ENCODE measurements around the gene ASPM.
"Not testable (repeated sequence)": the region's sequence is repeated elsewhere in the genome, so short reads cannot be mapped to it uniquely, and the experiment has no call there.

Gene ASPM

DNA sequence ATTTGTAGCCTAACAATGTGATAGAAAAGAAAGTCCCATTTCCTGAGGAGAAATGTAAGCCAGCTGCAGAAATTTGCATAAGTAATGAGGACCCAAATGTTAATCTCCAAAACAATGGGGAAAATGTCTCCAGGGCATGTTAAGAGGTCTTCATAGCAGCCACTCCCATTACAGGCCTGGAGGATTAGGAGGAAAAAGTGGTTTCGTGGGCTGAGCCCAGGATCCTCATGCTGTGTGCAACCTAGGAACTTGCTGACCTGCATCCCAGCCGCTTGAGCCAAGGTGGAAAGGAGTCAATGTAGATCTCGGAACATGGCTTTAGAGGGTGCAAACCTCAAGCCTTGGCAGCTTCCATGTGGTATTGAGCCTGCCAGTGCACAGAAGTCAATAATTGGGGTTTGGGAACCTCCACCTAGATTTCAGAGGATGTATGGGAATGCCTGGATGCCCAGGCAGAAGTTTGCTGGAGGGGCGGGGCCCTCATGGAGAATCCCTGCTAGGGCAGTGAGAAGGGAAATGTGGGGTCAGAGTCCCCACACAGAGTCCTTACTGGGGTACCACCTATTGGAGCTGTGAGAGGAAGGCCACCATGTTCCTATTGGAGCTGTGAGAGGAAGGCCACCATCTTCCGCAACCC is 65.2 kb downstream of the ASPM start:
- no peak for DNase-seq (ENCODE audit: low read depth in 2 of 3, low spot score in 1 of 3)

DNA sequence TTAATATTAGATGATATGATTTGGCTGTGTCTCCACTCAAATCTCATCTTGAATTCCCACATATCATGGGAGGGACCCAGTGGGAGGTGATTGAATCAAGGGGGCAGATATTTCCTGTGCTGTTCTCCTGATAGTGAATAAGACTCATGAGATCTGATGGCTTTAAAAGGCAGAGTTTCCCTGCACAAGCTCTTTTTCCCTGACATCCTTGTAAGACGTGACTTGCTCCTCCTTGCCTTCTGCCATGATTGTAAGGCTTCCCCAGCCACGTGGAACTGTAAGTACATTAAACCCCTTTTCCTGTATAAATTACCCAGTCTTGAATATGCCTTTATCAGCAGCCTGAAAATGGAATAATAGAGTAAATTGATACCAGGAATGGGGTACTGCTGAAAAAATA is 66.1 kb downstream of the ASPM start:
- DNase-seq (ENCODE audit: low read depth in 2 of 3, low spot score in 1 of 3): no peak

DNA sequence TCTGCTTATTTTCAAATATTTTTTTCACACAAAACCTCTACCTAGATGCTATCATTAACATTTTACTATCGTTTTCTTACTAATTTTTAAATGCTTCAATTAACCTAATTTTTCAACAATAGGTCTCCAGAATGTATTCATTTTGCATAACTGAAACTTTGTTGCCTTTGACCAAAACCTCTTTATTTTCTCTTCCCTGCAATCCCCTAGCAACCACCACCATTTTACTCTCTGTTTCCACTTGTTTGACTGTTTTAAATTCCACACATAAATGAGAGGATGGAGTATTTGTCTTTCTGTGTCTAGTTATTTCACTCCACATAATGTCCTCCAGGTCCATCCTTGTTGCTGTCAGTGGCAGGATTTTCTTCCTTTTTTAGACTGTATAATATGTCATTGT is 69.9 kb downstream of the ASPM start:
- DNase-seq (ENCODE audit: low read depth in 2 of 3, low spot score in 1 of 3): no peak

DNA sequence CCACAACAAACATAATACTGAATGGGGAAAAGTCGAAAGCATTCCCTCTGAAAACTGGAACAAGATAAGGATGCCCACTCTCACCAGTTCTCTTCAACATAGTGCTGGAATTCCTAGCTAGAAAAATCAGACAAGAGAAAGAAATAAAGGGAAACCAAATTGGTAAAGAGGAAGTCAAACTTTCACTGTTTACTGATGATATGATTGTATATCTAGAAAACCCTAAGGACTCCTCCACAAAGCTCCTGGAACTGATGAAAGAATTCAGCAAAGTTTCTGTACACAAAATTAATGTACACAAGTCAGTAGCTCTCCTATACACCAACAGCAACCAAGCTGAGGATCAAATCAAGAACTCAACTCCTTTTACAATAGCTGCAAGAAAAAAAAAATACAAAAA is 72.5 kb downstream of the ASPM start:
- DNase-seq (ENCODE audit: low read depth in 2 of 3, low spot score in 1 of 3): no peak

DNA sequence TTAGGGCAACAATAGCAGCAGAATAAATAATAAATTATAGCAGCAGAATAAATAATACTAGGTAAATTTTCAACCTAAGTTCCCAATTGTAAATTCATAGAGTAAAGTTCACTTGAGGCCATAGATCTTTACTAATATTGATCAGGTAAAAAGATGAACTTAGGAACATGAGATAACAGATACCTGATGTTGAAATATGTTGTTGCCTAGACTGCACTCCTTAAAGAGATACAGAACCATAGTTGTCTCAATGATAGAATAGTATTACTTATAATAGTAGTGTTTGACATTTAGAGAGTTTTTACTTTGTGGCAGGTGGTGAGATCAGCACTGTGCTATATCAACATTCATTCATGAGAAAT is 79.0 kb downstream of the ASPM start:
- no peak for DNase-seq (ENCODE audit: low read depth in 2 of 3, low spot score in 1 of 3)

DNA sequence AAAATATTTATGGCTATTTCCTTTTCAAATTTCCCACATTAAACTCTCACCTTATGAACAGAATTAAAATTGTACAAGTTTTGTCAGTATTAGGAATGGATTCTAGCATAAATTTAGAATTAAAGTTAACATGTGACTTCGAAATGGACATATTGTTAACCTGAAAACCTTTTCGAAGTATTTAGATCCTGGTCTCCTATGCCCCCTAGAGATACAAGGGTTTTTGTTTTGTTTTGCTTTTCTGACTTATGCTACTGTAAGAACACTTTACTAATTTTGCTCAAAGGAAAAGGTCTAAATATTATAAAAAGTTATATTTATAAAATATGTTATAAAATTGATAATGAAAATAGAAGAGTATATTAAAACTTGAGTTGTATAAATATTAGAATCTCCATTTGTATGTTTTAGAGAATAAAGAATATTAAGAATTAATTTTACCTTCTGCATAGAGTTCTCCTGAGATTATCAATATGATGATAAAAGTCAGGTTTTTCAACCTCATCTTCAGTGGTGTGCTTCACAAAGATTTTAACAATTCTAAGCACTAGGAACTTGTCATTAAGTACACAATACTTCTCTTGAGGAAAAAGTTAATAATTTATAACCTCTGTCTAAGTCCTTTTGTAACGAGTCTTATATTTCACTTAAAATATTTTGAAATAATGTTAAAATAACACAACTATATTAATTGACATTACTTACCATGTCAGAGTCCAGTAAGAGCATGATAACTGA is 79.6 kb downstream of the ASPM start, which contains the start of gene F13B:
Gene F13B (minus strand): TSS at position 542 of the 738 bp plus-strand sequence. CDS start 37 bp downstream, at position 505.
- no peak for DNase-seq (ENCODE audit: low read depth in 2 of 3, low spot score in 1 of 3)

DNA sequence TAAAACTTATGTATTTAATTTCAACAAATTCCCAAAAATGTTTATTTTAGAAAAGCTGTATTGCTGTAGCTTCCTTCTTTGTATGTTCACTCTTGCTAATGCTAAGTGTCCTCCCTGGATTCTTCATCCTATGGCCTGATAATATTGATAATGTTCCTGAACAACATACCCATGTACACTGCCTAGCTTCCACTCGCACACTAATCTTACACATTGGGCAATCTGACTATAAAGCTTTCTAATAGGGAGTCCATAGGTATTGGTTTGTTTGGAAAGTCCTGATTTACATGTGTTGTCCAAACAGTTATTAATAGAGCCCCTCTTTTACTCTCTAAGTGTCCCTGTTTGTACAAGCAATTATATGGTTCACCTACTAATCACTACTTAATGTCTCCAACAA is 80.2 kb downstream of the ASPM start:
- DNase-seq (ENCODE audit: low read depth in 2 of 3, low spot score in 1 of 3): no peak

DNA sequence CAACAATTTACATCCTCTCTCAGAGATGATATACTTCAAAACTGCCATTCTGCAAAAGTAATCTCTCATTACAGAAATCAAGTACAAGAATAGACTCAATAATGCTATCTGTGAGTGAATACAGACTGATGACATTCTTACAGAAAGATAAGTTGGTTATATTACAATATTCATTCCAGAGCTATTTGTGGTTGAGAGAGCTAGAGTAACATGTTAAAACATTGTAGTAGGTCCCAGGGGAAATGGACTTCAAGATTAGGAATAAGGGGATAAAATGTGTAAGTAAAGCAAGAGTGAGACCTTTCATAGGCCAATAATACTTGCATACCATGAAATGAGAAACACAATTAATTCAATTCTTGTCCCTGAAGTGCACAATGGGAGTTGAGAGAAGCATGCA is 80.9 kb downstream of the ASPM start:
- DNase-seq (ENCODE audit: low read depth in 2 of 3, low spot score in 1 of 3): no peak

DNA sequence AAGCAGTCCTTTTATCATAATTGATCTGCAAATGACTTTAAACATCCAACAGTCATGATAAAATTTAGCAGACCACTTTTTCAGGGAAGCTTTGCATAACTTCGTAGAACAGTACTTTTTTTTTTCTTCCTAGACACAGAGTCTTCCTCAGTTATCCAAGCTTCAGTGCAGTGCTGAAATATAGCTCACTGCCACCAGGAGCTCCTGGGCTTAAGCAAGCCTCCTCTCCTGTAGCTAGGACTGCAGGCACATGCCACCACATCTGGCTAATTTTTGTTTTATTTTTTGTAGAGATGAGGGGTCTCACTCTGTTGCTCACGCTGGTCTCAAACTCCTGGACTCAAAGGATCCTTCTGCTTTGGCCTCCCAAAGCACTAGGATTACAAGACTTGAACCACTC is 83.3 kb downstream of the ASPM start:
- DNase-seq (ENCODE audit: low read depth in 2 of 3, low spot score in 1 of 3): no peak

DNA sequence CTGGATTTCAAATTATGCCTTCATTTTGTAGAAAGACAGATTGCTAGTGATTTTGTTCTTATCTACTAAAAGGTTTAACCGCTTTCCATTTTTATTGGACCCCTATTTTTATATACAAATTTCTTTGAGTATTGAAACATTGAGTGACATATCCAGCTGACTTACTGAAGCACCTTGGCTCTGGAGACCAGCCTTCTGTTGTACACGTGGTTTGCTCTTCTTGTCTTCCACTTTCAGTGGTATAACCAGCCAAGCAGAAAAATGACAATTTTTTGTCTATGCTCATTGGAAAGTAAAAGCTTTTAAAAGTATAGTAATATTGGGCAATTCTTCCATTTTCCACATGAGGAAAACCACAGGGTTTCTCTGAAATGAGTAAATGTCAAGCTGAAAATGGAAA is 83.8 kb downstream of the ASPM start:
- no peak for DNase-seq (ENCODE audit: low read depth in 2 of 3, low spot score in 1 of 3)

DNA sequence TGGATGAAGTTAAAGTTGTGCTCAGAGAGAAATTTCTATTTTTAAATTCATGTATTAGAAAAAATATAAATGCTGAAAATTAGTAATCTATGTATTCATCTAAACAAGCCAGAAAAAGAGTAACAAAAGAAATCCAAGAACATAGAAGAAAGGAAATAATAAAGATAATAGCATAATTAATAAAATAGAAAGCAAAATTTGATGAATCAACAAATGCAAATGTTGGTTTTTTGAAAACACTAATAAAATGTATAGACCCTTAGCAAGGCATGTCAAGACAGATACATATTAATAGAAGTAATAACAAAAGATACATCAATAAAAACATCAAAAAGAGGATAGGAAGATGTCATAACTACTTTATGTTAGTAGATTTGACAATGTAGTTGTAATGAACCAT is 97.4 kb downstream of the ASPM start:
- no peak for DNase-seq (ENCODE audit: low read depth in 2 of 3, low spot score in 1 of 3)

DNA sequence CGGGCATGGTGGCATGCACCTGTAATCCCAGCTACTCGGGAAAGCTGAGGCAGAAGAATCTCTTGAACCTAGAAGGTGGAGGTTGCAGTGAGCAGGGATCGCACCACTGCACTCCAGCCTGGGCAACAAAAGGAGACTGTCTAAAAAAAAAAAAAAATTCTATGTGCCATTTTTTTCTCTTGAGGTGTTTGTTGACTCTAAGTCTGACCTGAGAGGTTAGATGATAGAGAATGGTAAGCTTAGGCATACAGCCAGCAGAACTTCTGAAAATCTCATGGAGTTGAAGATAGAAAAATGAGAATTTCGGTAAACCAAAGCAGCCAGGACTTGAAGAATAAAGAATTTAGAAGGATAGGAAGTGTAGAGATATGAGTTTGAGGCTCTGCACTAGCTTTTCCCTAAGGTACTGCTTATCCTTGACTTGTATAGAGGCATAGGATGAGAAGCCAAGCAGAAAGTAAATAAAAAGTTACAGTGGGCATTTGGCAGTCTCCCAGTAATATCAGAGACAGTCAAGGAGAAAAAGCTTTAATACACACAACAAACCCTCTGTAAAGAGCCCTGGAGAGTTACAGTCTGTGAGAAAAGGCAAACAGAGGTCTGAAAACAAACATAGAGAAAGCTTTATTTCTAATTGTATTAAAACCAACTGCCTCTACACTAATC is 103.7 kb downstream of the ASPM start:
- no peak for DNase-seq (ENCODE audit: low read depth in 2 of 3, low spot score in 1 of 3)

DNA sequence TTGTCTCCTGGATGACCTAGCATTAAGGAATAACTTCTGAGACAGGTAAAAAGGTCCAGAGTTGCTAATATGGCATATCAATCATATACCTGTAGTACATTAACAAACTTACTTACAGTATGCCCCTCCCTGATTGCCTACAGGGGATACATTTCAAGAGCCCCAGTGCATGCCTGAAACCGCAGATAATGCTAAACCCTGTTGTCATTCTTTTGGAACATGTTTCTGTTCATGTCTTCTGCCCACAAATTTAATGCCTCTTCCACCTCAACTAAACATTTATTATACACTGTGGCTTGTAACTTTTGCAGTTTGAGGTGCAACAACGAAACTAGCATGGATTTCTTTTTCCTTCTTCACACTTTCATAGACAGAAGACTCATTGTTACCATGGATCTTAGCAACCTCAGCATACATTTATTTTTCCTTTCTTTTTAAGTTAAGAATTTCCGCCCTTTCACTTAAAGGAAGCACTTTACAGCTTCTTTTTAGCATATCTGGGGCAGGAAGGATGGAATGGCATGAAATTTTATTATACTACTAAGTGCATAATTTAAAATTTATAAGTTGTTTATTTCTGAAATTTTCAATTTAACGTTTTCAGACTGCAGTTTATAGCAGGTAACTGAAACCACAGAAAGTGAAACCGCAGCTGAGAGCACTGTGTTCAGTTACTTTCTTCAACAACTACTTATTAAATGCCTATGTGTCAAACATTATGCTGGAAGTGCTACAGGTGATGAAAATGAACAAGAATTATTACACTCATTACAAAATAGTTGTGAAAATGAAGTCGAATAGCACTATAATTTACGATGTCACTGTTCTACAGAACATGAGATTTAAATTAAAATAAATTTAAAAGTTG is 104.7 kb downstream of the ASPM start:
- no peak for DNase-seq (ENCODE audit: low read depth in 2 of 3, low spot score in 1 of 3)

DNA sequence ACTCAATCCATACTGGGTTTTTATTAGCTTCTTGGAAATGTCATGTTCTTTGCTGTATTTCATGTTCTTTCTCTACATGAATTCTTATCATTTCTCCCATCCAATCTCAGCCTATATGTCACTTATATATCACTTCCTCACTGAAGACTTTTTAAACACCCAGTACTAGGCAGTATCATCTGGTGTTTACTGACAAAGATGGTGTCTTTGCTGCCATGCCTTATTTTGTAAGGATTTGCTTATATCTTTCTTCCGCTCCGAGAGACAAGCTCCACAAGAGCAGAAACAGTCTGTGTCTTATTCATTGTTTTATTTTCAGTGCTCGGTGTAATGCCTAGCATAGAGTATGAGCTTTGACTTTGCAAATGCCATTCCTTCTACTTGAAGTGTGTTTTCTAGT is 109.6 kb downstream of the ASPM start:
- no peak for DNase-seq (ENCODE audit: low read depth in 2 of 3, low spot score in 1 of 3)

DNA sequence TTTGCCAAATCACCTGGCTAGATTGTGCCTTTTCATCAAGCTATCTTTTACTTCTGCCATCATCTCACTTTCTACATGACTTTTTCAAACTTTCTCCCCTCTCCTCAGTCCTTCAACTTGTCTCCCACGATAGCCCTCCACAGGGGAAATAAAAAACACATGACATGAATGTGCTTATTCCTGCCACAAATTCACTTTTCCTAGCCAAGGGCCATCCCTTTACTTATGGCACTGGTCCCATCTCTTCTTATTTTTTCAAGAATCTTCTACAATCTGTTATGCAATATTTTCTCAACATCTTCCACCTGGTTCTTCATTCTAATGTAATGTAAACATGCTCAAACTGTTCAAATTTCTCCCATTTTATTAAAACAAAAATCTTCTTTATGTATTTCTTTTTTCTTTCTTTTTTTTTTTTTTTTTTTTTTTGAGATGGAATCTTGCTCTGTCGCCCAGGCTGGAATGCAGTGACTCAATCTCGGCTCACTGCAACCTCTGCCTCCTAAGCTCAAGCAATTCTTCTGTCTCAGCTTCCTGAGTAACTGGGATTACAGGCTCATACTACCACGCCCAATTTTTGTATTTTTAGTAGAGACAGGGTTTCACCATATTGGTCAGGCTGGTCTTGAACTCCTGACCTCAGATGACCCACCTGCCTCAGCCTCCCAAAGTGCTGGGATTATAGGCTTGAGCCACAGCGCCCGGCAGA is 111.7 kb downstream of the ASPM start:
- not testable (repeated sequence) for DNase-seq (ENCODE audit: low read depth in 2 of 3, low spot score in 1 of 3)
